RWPE1 (cell line): Measurements from ENCODE around the gene COL2A1.

Experiments
- CTCF ChIA-PET: fragments of 350-600 bp; sonication (Branson Sonifier 250); formaldehyde crosslinking; extraction: SDS; loops from one replicate; lab custom pipeline; 2021; lab: Yijun Ruan, JAX
- POLR2A ChIA-PET: fragments of 400-600 bp; formaldehyde crosslinking; extraction: SDS; loops from one replicate; lab custom pipeline; 2020; ENCODE audit warnings: antibody characterized with exemption; ENCODE audit not compliant: low non-redundant PET; lab: Yijun Ruan, JAX
- DNase-seq: peaks from one replicate; pipeline ENCODE4 v3.0.0; 2012; ENCODE audit warnings: low spot score
- H3K27ac ChIP-seq: fragments of 450-650 bp; 2 replicates; pipeline ENCODE4 v1.5.1; 2017
- CTCF ChIP-seq: fragments of 450-650 bp; conservative IDR thresholded peaks from 2 replicates; pipeline ENCODE4 v1.5.1; 2017; ENCODE audit warnings: low read depth, mild to moderate bottlenecking

The COL2A1 gene

GRCh38 chr12:48016373-48017020 lies 12.2 kb upstream of the COL2A1 start:
- CTCF ChIA-PET: interaction anchor here (1.2 kb wide), 1 partner anchor 53 kb away, joined by 5 read pairs; the partner anchor contains the start of gene TMEM106C

GRCh38 chr12:48015954-48016353 lies 11.7 kb upstream of the COL2A1 start:
- CTCF ChIA-PET: no interaction called here
- no peak for TF ChIP-seq CTCF
- POLR2A ChIA-PET: no interaction called here
- no peak overlapping the region for H3K27ac ChIP-seq
- DNase-seq: no peak

More at GRCh38 chr12:48016373-48017020, 12.2 kb upstream of the COL2A1 start:
- H3K27ac ChIP-seq: no peak overlapping the region
- POLR2A ChIA-PET: no interaction called here
- TF ChIP-seq CTCF: no peak
- DNase-seq: no peak

GRCh38 chr12:48015129-48015528 lies 10.9 kb upstream of the COL2A1 start:
- no peak for DNase-seq
- no peak for TF ChIP-seq CTCF
- H3K27ac ChIP-seq: no peak overlapping the region
- ChIA-PET POLR2A (no interaction called here), CTCF (interaction anchor here (0.6 kb wide), 1 partner anchor 54 kb away, joined by 3 read pairs; no protein-coding TSS in a partner anchor)

- ChIA-PET POLR2A (no interaction called here), CTCF (interaction anchor here (0.8 kb wide), 1 partner anchor 176 kb away, joined by 3 read pairs; no protein-coding TSS in a partner anchor)
- DNase-seq: no peak
- TF ChIP-seq CTCF: no peak
- no peak overlapping the region for H3K27ac ChIP-seq
Measured at GRCh38 chr12:48013287-48013686, 9.0 kb upstream of the COL2A1 start.

GRCh38 chr12:48012070-48012469 lies 7.8 kb upstream of the COL2A1 start:
- POLR2A ChIA-PET: interaction anchor here (0.6 kb wide), 1 partner anchor 36 kb away, joined by 3 read pairs; no protein-coding TSS in a partner anchor

More at GRCh38 chr12:48012070-48012469, 7.8 kb upstream of the COL2A1 start:
- no peak overlapping the region for H3K27ac ChIP-seq
- TF ChIP-seq CTCF: no peak
- CTCF ChIA-PET: interaction anchor here (0.7 kb wide), 1 partner anchor 58 kb away, joined by 3 read pairs; no protein-coding TSS in a partner anchor
- no peak for DNase-seq
